Naive thymus-derived CD8-positive, alpha-beta T cell (primary cell): ENCODE data around the gene HM13. TPM values are rescaled to one million over a fixed set of nuclear protein-coding genes. Genes with fewer than 3 reads are reported as not detected.
"Not testable (repeated sequence)": the region's sequence is repeated elsewhere in the genome, so short reads cannot be mapped to it uniquely, and the experiment has no call there.

Source experiments
- ATAC-seq, 2 donors: fragments of 150-1000 bp; cut with Tn5 transposase in 1 of 2; sonication (Bioruptor Pico), chemical (Tn5 transposase) in 1 of 2; 1 replicate in 1 of 2; 2 replicates in 1 of 2; pipeline ENCODE4 v1.10.0; 2021; ENCODE audit warnings: mild to moderate bottlenecking in 2 of 2, moderate library complexity in 2 of 2
- POLR2A ChIA-PET: fragments of 350-600 bp; sonication (Branson Sonifier 250); formaldehyde crosslinking; loops from one replicate; lab custom pipeline; 2021; ENCODE audit warnings: antibody characterized with exemption; lab: Charles Lee
- DNase-seq, 10 donors: peaks; one replicate each; pipeline versions ENCODE4 v3.0.0 to v3.0.0-alpha.2; 2020 to 2022
- H3K27ac Mint-ChIP-seq, 10 donors: one replicate each; pipeline ENCODE4 v1.8.0; 2020 to 2022; ENCODE audit warnings: mild to moderate bottlenecking in 10 of 10, mixed read lengths in 10 of 10, moderate library complexity in 4 of 10, inconsistent platforms in 1 of 10
- H3K27me3 Mint-ChIP-seq, 5 donors: one replicate each; pipeline ENCODE4 v1.8.0; 2021 to 2022; ENCODE audit warnings: mixed read lengths in 5 of 5
- H3K36me3 Mint-ChIP-seq, 3 donors: one replicate each; pipeline ENCODE4 v1.8.0; 2020 to 2022; ENCODE audit warnings: mixed read lengths in 3 of 3, mild to moderate bottlenecking in 2 of 3, inconsistent platforms in 1 of 3
- H3K4me1 Mint-ChIP-seq, 4 donors: one replicate each; pipeline ENCODE4 v1.8.0; 2021 to 2022; ENCODE audit warnings: mixed read lengths in 4 of 4
- H3K4me3 Mint-ChIP-seq, 10 donors: one replicate each; pipeline ENCODE4 v1.8.0; 2020 to 2022; ENCODE audit warnings: mild to moderate bottlenecking in 10 of 10, mixed read lengths in 10 of 10, moderate library complexity in 6 of 10, inconsistent platforms in 1 of 10
- H3K9me3 Mint-ChIP-seq, 9 donors: one replicate each; pipeline ENCODE4 v1.8.0; 2020 to 2022; ENCODE audit warnings: mixed read lengths in 9 of 9, mild to moderate bottlenecking in 3 of 9, inconsistent platforms in 1 of 9, moderate library complexity in 1 of 9
- polyA plus RNA-seq, 3 donors: library from polyadenylated mRNA; unstranded; fragments of 300-500 nt; fragmentation: Illumina TruSeq; gene quantifications; one replicate each; pipeline ENCODE4 v1.2.3, GENCODE V29; 2021
- total RNA-seq, 8 experiments: library from RNA in 2 of 8; stranded (reverse) in 2 of 8; gene quantifications; one replicate each; pipeline ENCODE4 v1.2.3 and lab custom pipeline; 2021 to 2026

Gene HM13
- total and polyA plus RNA-seq, 5 experiments from 2014 or later, result 96.5 to 115 (median 109) TPM

DNA sequence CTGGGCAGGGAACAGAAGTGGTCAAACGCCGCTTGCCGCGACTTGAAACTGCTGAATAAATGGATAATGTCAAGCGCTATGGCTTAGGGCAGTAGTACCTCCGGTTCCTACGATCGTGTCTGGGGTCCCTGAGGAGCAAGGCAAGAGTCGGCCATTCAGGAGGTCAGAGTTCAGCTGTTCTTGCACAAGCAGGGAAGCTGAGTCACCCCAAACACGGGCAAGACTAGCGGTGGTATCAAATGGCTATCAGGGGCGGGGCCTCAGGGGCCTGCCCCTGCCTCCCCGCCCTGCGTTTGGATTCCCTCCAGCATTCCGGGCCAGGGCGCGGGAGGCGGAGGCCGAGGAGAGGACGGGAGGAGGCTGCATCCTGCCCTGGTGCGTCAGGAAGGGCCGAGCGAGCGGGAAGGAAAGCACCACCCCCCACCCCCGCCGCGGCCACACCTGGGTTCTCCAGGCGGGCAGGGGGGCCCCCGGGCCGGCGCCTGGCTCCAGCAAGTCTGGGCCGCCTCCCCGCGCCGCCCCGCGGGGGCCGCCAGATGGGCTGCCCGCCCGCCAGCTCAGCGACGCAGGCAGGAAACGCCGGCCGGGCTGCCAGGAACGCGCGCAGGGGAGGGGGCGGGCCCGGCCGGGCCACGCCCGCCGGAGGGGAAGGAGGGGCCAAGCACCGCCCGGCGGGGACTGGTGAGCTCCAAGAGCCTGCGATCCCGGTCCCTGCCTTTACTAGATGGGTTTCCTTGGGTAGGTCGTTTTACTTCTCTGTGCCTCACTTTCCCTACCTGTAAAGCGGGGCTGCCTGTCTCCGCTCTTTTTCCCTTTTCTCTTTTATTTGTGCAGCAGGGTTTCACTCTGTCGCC lies 58.7 kb downstream of the HM13 start:
- Mint-ChIP-seq H3K36me3 (peaks cover 0 to 8% (median 0%) of the 10 kb centered on the region in 3 donors), H3K27ac (peak overlapping the region; percentile 85 to 94 (median 90)), H3K4me1 (peaks cover 6 to 35% (median 25%) of the 10 kb centered on the region in 4 donors), H3K27me3 (no peaks in the 10 kb centered on the region), H3K9me3 (no peaks in the 10 kb centered on the region), H3K4me3 (peak overlapping the region; percentile 84 to 93 (median 90))
- ATAC-seq (peak; percentile 86 to 87), DNase-seq (peak; percentile 65 to 88 (median 82))
- POLR2A ChIA-PET, result interaction anchor here (0.7 to 3.2 kb wide), 12 partner anchors 9 to 150 kb away, joined by 3 to 25 read pairs (median 5); partner anchors contain the start of genes BCL2L1 and ID1

DNA sequence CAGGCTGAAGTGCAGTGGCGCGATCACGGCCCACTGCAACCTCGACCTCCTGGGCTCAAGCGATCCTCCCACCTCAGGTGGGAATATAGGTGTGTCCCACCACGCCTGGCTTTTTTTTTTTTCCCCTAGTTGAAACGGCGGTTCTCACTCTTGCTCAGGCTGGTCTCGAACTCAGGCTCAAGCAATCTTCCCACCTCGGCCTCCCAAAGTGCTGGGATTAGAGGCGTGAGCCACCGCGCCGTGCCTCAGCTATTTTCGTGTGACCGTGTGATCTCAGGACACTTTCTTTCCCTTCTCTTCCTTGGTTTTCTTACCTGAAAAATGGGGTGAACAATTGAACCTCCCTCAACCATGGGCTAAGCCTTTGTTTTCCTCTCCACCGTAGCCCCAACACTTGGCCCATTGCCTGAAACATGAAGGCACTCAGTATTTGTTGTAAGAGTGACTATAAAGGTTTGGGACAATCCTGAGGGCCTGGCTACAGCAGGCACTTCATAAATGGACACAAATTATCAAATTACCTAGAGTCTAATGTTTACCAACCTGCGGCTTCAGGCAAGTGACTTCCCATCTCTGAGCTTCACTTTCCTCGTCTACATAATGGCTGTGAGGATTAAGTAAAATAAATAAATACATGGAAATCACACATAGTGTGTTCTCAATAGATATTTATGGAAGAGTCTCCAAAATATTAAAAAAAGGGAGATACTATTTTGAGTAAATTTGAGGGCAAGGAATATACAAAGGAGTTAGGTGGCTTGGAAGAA lies 59.5 kb downstream of the HM13 start:
- Mint-ChIP-seq H3K9me3 (no peaks in the 10 kb centered on the region), H3K27me3 (no peaks in the 10 kb centered on the region), H3K4me3 (peak overlapping the region; percentile 84 to 93 (median 90)), H3K36me3 (peaks cover 0 to 6% (median 0%) of the 10 kb centered on the region in 3 donors), H3K4me1 (peaks cover 6 to 36% (median 24%) of the 10 kb centered on the region in 4 donors), H3K27ac (peak overlapping the region; percentile 63 to 94 (median 90))
- DNase-seq (no peak), ATAC-seq (peak in 1 of 2 donors; percentile 10)
- POLR2A ChIA-PET, result interaction anchor here (0.7 to 3.2 kb wide), 11 partner anchors 10 to 150 kb away, joined by 3 to 25 read pairs (median 5); partner anchors contain the start of genes BCL2L1 and ID1

DNA sequence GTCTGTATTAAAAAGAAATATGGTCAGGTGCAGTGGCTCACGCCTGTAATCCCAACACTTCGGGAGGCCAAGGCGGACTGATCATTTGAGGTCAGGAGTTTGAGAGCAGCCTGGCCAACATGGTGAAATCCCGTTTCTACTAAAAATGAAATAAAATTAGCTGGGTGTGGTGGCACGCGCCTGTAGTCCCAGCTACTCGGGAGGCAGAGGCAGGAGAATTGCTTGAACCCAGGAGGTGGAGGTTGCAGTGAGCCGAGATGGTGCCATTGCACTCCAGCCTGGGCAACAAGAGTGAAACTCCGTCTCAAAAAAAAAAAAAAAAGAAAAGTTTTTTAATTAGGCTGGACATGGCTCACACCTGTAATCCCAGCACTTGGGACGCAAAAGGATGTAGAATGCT lies 60.7 kb downstream of the HM13 start:
- H3K27ac Mint-ChIP-seq, POLR2A ChIA-PET, H3K36me3 Mint-ChIP-seq, H3K4me3 Mint-ChIP-seq, H3K9me3 Mint-ChIP-seq, H3K27me3 Mint-ChIP-seq, DNase-seq, ATAC-seq: not testable (repeated sequence)
- H3K4me1 Mint-ChIP-seq, result peaks cover 6 to 38% (median 24%) of the 10 kb centered on the region in 4 donors

DNA sequence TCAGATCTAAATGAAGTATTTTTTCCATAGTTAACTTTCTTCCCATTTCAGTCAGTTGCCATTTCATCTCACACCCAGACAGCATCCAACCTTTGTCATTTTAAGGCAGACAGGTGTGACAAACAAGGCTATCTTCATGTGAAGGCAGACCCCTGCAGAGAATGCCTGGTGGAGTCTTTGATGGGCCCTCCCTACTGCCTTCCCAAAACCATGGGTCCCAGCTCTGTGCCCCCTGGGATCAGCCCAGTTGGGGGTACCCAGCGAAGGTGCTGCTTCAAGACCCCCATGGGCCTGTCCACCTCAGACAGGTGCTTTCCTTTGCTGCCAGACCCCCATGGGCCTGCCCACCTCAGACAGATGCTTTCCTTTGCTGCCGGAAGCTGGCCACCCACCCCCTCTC lies 62.5 kb downstream of the HM13 start:
- DNase-seq (no peak), ATAC-seq (no peak)
- Mint-ChIP-seq H3K4me3 (peak overlapping the region in 5 of 10 donors; percentile 6 to 59 (median 9)), H3K4me1 (peaks cover 6 to 35% (median 24%) of the 10 kb centered on the region in 4 donors), H3K27ac (peak overlapping the region in 6 of 10 donors; percentile 46 to 94 (median 76)), H3K27me3 (no peaks in the 10 kb centered on the region), H3K9me3 (no peaks in the 10 kb centered on the region), H3K36me3 (peaks cover 0 to 2% (median 0%) of the 10 kb centered on the region in 3 donors)
- POLR2A ChIA-PET, result interaction anchor here (1.1 kb wide), 1 partner anchor 20 kb away, joined by 4 read pairs; no protein-coding TSS in a partner anchor

DNA sequence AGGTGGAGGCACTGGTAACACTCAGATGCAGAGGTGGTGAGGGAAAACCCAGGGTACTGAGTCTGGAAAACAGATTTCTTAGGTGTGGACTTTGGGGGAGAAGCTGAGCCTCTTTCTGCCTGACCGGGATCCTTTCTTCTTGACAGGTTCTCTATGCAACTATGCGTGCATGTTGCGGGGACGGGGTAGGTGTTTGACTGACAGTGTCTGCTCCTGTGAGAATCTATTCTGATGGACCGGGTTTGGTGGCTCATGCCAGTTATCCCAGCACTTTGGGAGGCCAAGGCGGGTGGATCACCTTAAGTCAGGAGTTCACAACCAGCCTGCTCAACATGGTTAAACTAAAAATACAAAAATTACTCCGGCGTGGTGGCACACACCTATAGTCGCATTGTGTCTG lies 63.0 kb downstream of the HM13 start:
- H3K36me3 Mint-ChIP-seq, result peaks cover 0 to 2% (median 0%) of the 10 kb centered on the region in 3 donors
- peak overlapping the region; percentile 48 to 95 (median 86) for H3K27ac Mint-ChIP-seq
- no peak for ATAC-seq

DNA sequence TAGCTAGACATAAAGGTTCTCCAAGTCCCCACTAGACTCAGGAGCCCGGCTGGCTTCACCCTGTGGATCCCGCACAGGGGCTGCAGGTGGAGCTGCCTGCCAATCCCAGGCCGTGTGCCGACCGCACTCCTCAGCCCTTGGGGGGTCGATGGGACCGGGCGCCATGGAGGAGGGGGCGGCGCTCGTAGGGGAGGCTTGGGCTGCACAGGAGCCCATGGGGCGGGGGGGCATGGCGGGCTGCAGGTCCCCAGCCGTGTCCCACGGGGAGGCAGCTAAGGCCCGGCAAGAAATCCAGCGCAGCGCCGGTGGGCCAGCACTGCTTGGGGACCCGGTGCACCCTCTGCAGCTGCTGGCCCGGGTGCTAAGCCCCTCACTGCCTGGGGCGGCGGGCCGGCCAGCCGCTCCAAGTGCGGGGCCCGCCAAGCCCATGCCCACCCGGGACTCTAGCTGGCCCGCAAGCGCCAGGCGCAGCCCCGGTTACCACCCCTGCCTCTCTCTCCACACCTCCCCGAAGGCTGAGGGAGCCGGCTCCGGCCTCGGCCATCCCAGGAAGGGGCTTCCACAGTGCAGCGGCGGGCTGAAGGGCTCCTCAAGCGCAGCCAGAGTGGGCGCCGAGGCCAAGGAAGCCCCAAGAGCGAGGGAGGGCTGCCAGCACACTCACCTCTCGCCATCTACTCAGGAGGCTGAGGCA lies 64.4 kb downstream of the HM13 start:
- no peak overlapping the region for H3K4me3 Mint-ChIP-seq
- H3K36me3 Mint-ChIP-seq, result peaks cover 0 to 2% (median 0%) of the 10 kb centered on the region in 3 donors
- POLR2A ChIA-PET, result interaction anchor here (0.9 to 1.8 kb wide), 3 partner anchors 9 to 145 kb away, joined by 3 to 10 read pairs (median 6); partner anchors contain the start of gene ID1
- H3K27ac Mint-ChIP-seq, result no peak overlapping the region
- peaks cover 2 to 24% (median 11%) of the 10 kb centered on the region in 4 donors for H3K4me1 Mint-ChIP-seq
- H3K27me3 Mint-ChIP-seq, result no peaks in the 10 kb centered on the region
- no peaks in the 10 kb centered on the region for H3K9me3 Mint-ChIP-seq
- no peak for ATAC-seq
- DNase-seq, result no peak

More for the DNA sequence above, 63.0 kb downstream of the HM13 start:
- POLR2A ChIA-PET, result interaction anchor here (0.7 to 1.8 kb wide), 4 partner anchors 9 to 28 kb away, joined by 3 to 10 read pairs (median 4); partner anchors contain the start of gene ID1
- no peak for DNase-seq
- peaks cover 4 to 33% (median 20%) of the 10 kb centered on the region in 4 donors for H3K4me1 Mint-ChIP-seq
- H3K4me3 Mint-ChIP-seq, result peak overlapping the region; percentile 59 to 85 (median 76)
- no peaks in the 10 kb centered on the region for H3K27me3 Mint-ChIP-seq
- no peaks in the 10 kb centered on the region for H3K9me3 Mint-ChIP-seq

DNA sequence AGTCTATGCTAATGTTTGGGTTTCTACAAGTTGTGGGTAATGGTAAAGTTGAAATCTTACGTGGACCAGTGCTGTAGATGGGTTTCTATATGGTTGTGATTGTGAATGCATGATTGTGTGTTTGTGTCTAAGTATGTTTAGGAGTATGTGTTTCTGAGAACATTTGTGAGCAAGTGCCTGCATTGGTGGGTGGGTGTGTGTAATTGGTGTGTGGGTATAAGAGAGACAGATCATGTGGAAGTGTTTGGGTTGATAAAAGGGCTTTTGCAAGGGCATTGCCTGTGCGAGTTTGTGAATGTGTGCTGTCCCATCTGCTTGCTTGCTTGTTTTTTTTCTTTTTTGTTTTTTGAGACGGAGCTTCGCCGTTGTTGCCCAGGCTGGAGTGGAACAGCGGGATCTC lies 65.0 kb downstream of the HM13 start:
- Mint-ChIP-seq H3K27me3 (no peaks in the 10 kb centered on the region), H3K27ac (peak overlapping the region in 2 of 10 donors; percentile 1 to 5), H3K9me3 (no peaks in the 10 kb centered on the region), H3K4me3 (no peak overlapping the region), H3K4me1 (peaks cover 2 to 17% (median 6%) of the 10 kb centered on the region in 4 donors), H3K36me3 (peaks cover 0 to 2% (median 0%) of the 10 kb centered on the region in 3 donors)
- POLR2A ChIA-PET, result no interaction called here
- no peak for ATAC-seq
- no peak for DNase-seq

DNA sequence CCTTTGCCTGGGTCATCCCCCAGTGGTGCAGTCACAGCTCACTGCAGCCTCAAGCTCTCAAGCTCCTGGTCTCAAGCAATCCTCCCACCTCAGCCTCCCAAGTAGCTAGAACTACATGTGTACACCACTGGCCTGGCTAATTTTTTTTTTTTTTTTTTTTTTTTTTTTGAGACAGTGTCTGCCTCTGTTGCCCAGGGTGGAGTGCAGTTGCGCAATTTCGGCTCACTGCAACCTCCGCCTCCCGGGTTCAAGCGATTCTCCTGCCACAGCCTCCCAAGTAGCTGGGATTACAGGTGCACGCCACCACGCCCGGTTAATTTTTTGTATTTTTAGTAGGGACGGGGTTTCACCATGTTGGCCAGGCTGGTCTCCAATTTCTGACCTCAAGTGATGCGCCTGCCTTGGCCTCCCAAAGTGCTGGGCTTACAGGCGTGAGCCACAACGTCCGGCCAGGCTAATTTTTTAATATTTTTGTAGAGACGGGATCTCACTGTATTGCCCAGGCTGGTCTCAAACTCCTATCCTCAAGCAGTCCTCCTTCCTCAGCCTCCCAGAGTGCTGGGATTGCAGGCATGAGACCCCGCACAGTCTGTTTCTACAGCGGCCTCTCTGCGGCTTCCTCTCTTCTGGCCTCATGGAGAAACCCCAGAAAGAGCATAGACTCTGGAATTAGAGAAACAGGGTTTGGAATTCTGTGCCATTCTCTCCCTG lies 65.9 kb downstream of the HM13 start:
- not testable (repeated sequence) for H3K27me3 Mint-ChIP-seq, H3K36me3 Mint-ChIP-seq, DNase-seq, H3K4me3 Mint-ChIP-seq, ATAC-seq, H3K27ac Mint-ChIP-seq, H3K9me3 Mint-ChIP-seq
- POLR2A ChIA-PET, result interaction anchor here (0.8 kb wide), 1 partner anchor 26 kb away, joined by 4 read pairs; no protein-coding TSS in a partner anchor
- peaks cover 2 to 17% (median 6%) of the 10 kb centered on the region in 4 donors for H3K4me1 Mint-ChIP-seq

DNA sequence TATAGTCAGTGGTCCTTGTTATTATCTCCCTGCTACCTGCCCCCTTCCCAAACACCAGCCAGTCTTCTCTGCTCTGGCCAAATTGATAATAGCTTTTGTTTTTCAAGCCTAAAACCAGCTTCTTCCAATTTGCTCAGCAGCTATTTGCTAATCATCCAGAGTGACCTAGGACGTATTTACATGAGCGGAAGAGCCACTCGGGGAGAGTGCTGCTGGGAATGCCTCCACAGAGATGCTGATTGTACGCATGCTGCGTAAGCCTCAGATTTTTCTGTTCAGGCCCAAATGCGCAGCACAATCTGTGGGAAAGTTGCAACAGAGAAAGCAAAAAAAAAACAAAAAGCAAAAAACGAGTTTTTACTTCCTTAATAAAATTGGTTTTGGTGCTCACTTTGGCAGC lies 66.5 kb downstream of the HM13 start:
- Mint-ChIP-seq H3K4me3 (no peak overlapping the region), H3K4me1 (peaks cover 2 to 17% (median 6%) of the 10 kb centered on the region in 4 donors), H3K27me3 (peaks cover 0 to 5% (median 0%) of the 10 kb centered on the region in 5 donors), H3K27ac (peak overlapping the region in 1 of 10 donors; percentile 18), H3K36me3 (peaks cover 0 to 2% (median 0%) of the 10 kb centered on the region in 3 donors), H3K9me3 (no peaks in the 10 kb centered on the region)
- ATAC-seq (no peak), DNase-seq (no peak)
- POLR2A ChIA-PET, result interaction anchor here (0.8 kb wide), 1 partner anchor 26 kb away, joined by 4 read pairs; no protein-coding TSS in a partner anchor

DNA sequence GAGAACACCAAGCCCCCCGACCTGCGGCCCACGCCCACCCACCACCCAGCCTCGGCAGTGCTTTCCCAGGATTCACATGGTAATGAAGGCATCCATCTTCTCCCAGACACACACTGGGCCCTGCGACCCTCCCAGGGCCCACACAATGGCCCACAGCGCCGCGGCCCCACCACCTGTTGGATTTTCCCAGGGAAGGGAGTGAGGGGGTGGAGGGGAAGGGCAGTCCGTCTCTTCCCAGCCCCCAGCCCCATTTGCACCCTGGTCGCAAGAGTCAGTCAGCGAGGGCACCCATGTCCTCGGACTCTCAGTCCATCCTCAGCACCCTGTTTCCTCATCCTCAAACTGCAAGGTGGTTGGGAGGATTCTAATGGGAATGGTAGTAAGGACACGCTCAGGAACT lies 67.1 kb downstream of the HM13 start:
- H3K9me3 Mint-ChIP-seq, result peaks cover 0 to 1% (median 0%) of the 10 kb centered on the region in 9 donors
- H3K36me3 Mint-ChIP-seq, result peaks cover 0 to 2% (median 0%) of the 10 kb centered on the region in 3 donors
- peaks cover 2 to 18% (median 6%) of the 10 kb centered on the region in 4 donors for H3K4me1 Mint-ChIP-seq
- POLR2A ChIA-PET, result no interaction called here
- peaks cover 0 to 8% (median 0%) of the 10 kb centered on the region in 5 donors for H3K27me3 Mint-ChIP-seq
- ATAC-seq (no peak), DNase-seq (no peak)
- no peak overlapping the region for H3K4me3 Mint-ChIP-seq
- H3K27ac Mint-ChIP-seq, result no peak overlapping the region
